NCI-H526 (cell line): ENCODE data around the gene CDCA5.

Source experiments
- DNase-seq, 2 experiments: peaks; one replicate each; lab custom pipeline; 2025; lab: John Stamatoyannopoulos, UW

Gene CDCA5

GRCh38 chr11:65083834-65084597, at the start of gene CDCA5, which contains the start of gene ZFPL1:
Gene CDCA5 (minus strand): TSS chr11:65084040. CDS start chr11:65083978, 62 bp downstream.
Gene ZFPL1 (plus strand): TSS chr11:65084222. CDS start chr11:65084699, 477 bp downstream.
- peak; percentile 90 to 98 for DNase-seq

GRCh38 chr11:65132988-65133700, 49.3 kb upstream of the CDCA5 start:
- peak; percentile 64 to 88 for DNase-seq

- peak in 1 of 2 experiments; percentile 58 for DNase-seq
These were observed 48.6 kb upstream of the CDCA5 start for GRCh38 chr11:65132238-65132987.

- no peak for DNase-seq
These were observed 48.0 kb upstream of the CDCA5 start for GRCh38 chr11:65131895-65132237.

GRCh38 chr11:65131417-65131776, 47.6 kb upstream of the CDCA5 start:
- DNase-seq = no peak

- DNase-seq = no peak
These were observed 47.0 kb upstream of the CDCA5 start for GRCh38 chr11:65130631-65131416.

- DNase-seq = no peak
These were observed 46.0 kb upstream of the CDCA5 start for GRCh38 chr11:65129649-65130441.

- DNase-seq = no peak
These were observed 44.6 kb upstream of the CDCA5 start for GRCh38 chr11:65128182-65129145.

- DNase-seq = no peak
These were observed 43.8 kb upstream of the CDCA5 start for GRCh38 chr11:65127473-65128181.

- DNase-seq = no peak
These were observed 42.9 kb upstream of the CDCA5 start for GRCh38 chr11:65126624-65127274.

- DNase-seq = no peak
These were observed 41.6 kb upstream of the CDCA5 start for GRCh38 chr11:65125197-65126056.

GRCh38 chr11:65124480-65125196, 40.8 kb upstream of the CDCA5 start:
- no peak for DNase-seq

GRCh38 chr11:65121865-65122696, 38.2 kb upstream of the CDCA5 start, which contains the start of the genes FAU and MRPL49:
Gene FAU (minus strand): TSS chr11:65122134. CDS start chr11:65121813, 321 bp downstream.
Gene MRPL49 (plus strand): TSS chr11:65122321. CDS start chr11:65122347, 26 bp downstream.
- peak; percentile 96 to 100 for DNase-seq

GRCh38 chr11:65121447-65121864, 37.6 kb upstream of the CDCA5 start:
- DNase-seq = no peak

GRCh38 chr11:65120831-65121230, 37.0 kb upstream of the CDCA5 start:
- no peak for DNase-seq

GRCh38 chr11:65119670-65119995, 35.8 kb upstream of the CDCA5 start:
- DNase-seq = no peak
